HEK293 (cell line): Measurements from ENCODE around the gene FOXO6.

Source experiments
- CTCF ChIA-PET: fragments of 350-600 bp; formaldehyde crosslinking; extraction: SDS; loops from one replicate; lab custom pipeline; 2021; ENCODE audit warnings: antibody characterized with exemption; lab: Yijun Ruan, JAX
- POLR2A ChIA-PET: fragments of 300-600 bp; formaldehyde crosslinking; extraction: SDS; loops from one replicate; lab custom pipeline; 2020; ENCODE audit warnings: antibody characterized with exemption, inconsistent platforms; lab: Yijun Ruan, JAX
- H3K27ac ChIP-seq: fragments of 200-500 bp; sonication (Bioruptor generic); 2 replicates; pipeline ENCODE4 v1.5.1; 2014; ENCODE audit warnings: low read depth, low read length, control low read depth, inconsistent platforms; ENCODE audit errors: extremely low read depth
- H3K36me3 ChIP-seq, 2 experiments: fragments of 200-500 bp in 1 of 2; sonication (Bioruptor generic) in 1 of 2; 1 replicate in 1 of 2; 2 replicates in 1 of 2; pipeline ENCODE4 v1.5.1; 2014 to 2017; ENCODE audit warnings: inconsistent platforms in 2 of 2, low read length in 2 of 2; ENCODE audit not compliant: control insufficient read depth in 2 of 2, insufficient read depth in 1 of 2
- H3K4me1 ChIP-seq: fragments of 200-500 bp; sonication (Bioruptor generic); 2 replicates; pipeline ENCODE4 v1.5.1; 2014; ENCODE audit warnings: mild to moderate bottlenecking, low read length, inconsistent platforms; ENCODE audit not compliant: control insufficient read depth, insufficient read depth
- H3K4me3 ChIP-seq: 2 replicates; pipeline ENCODE4 v1.5.1; 2011; ENCODE audit warnings: low read depth, mild to moderate bottlenecking, control low read depth, low read length, moderate library complexity
- H3K9me3 ChIP-seq: fragments of 200-500 bp; sonication (Bioruptor generic); 2 replicates; pipeline ENCODE4 v1.5.1; 2014; ENCODE audit warnings: low read depth, low read length, inconsistent platforms; ENCODE audit not compliant: control insufficient read depth, insufficient read depth
- GLI2 ChIP-seq: fragments of 450-650 bp; formaldehyde crosslinking; IDR thresholded peaks from 2 replicates; pipeline ENCODE4; 2017; ENCODE audit warnings: missing biosample characterization, missing genetic modification characterization, low read depth, borderline replicate concordance
- KLF8 ChIP-seq: fragments of 450-650 bp; formaldehyde crosslinking; IDR thresholded peaks from 2 replicates; pipeline ENCODE4 v1.5.1; 2016; ENCODE audit warnings: missing biosample characterization, missing genetic modification characterization
- MYNN ChIP-seq: fragments of 450-650 bp; formaldehyde crosslinking; IDR thresholded peaks from 2 replicates; pipeline ENCODE4 v1.5.1; 2016; ENCODE audit warnings: missing biosample characterization, missing genetic modification characterization, borderline replicate concordance
- RBAK ChIP-seq: fragments of 450-650 bp; formaldehyde crosslinking; IDR thresholded peaks from 2 replicates; pipeline ENCODE4 v1.5.1; 2016; ENCODE audit warnings: missing biosample characterization, missing genetic modification characterization
- REPIN1 ChIP-seq: fragments of 450-650 bp; formaldehyde crosslinking; IDR thresholded peaks from 2 replicates; pipeline ENCODE4 v1.5.1; 2017; ENCODE audit warnings: missing biosample characterization, missing genetic modification characterization, low read depth
- SP2 ChIP-seq: fragments of 450-650 bp; formaldehyde crosslinking; IDR thresholded peaks from 2 replicates; pipeline ENCODE4 v1.5.1; 2016; ENCODE audit warnings: missing biosample characterization, missing genetic modification characterization
- YY1 ChIP-seq: fragments of 450-650 bp; formaldehyde crosslinking; IDR thresholded peaks from 2 replicates; pipeline ENCODE4 v1.5.1; 2018; ENCODE audit warnings: missing biosample characterization, missing genetic modification characterization
- ZBTB26 ChIP-seq: fragments of 450-650 bp; formaldehyde crosslinking; optimal IDR thresholded peaks from 2 replicates; pipeline ENCODE3; 2016; ENCODE audit warnings: missing biosample characterization, mild to moderate bottlenecking, missing genetic modification characterization
- ZBTB7A ChIP-seq: fragments of 450-650 bp; formaldehyde crosslinking; IDR thresholded peaks from 2 replicates; pipeline ENCODE4 v1.5.1; 2016; ENCODE audit warnings: low read depth, missing biosample characterization, missing genetic modification characterization
- ZIC2 ChIP-seq: fragments of 450-650 bp; formaldehyde crosslinking; IDR thresholded peaks from 2 replicates; pipeline ENCODE4 v1.5.1; 2016; ENCODE audit warnings: missing biosample characterization, missing genetic modification characterization
- ZNF140 ChIP-seq: fragments of 450-650 bp; formaldehyde crosslinking; IDR thresholded peaks from 2 replicates; pipeline ENCODE4 v1.5.1; 2016; ENCODE audit warnings: missing biosample characterization, missing genetic modification characterization
- ZNF146 ChIP-seq: fragments of 450-650 bp; formaldehyde crosslinking; IDR thresholded peaks from 2 replicates; pipeline ENCODE4 v1.5.1; 2016; ENCODE audit warnings: missing biosample characterization, missing genetic modification characterization
- ZNF184 ChIP-seq: fragments of 450-650 bp; IDR thresholded peaks from 2 replicates; pipeline ENCODE4 v1.5.1; 2018; ENCODE audit warnings: missing biosample characterization, mild to moderate bottlenecking, missing genetic modification characterization
- ZNF2 ChIP-seq: fragments of 450-650 bp; formaldehyde crosslinking; IDR thresholded peaks from 2 replicates; pipeline ENCODE4 v1.5.1; 2016; ENCODE audit warnings: missing biosample characterization, missing genetic modification characterization
- ZNF202 ChIP-seq: fragments of 450-650 bp; formaldehyde crosslinking; IDR thresholded peaks from 2 replicates; pipeline ENCODE4 v1.5.1; 2016; ENCODE audit warnings: missing biosample characterization, missing genetic modification characterization, borderline replicate concordance
- ZNF214 ChIP-seq: fragments of 450-650 bp; formaldehyde crosslinking; IDR thresholded peaks from 2 replicates; pipeline ENCODE4 v1.5.1; 2017; ENCODE audit warnings: missing biosample characterization, mild to moderate bottlenecking, missing genetic modification characterization, borderline replicate concordance
- ZNF248 ChIP-seq: fragments of 450-650 bp; formaldehyde crosslinking; IDR thresholded peaks from 2 replicates; pipeline ENCODE4 v1.5.1; 2017; ENCODE audit warnings: missing biosample characterization, missing genetic modification characterization
- ZNF341 ChIP-seq: fragments of 450-650 bp; formaldehyde crosslinking; IDR thresholded peaks from 2 replicates; pipeline ENCODE4; 2016; ENCODE audit warnings: low read depth, missing biosample characterization, missing genetic modification characterization
- ZNF354C ChIP-seq: fragments of 450-650 bp; formaldehyde crosslinking; IDR thresholded peaks from 2 replicates; pipeline ENCODE4 v1.5.1; 2016; ENCODE audit warnings: missing biosample characterization, missing genetic modification characterization, low read depth, borderline replicate concordance
- ZNF391 ChIP-seq: fragments of 450-650 bp; formaldehyde crosslinking; IDR thresholded peaks from 2 replicates; pipeline ENCODE4 v1.5.1; 2016; ENCODE audit warnings: low read depth, missing biosample characterization, missing genetic modification characterization, borderline replicate concordance
- ZNF416 ChIP-seq: fragments of 450-650 bp; formaldehyde crosslinking; IDR thresholded peaks from 2 replicates; pipeline ENCODE4 v1.5.1; 2016; ENCODE audit warnings: missing biosample characterization, missing genetic modification characterization
- ZNF529 ChIP-seq: fragments of 450-650 bp; formaldehyde crosslinking; IDR thresholded peaks from 2 replicates; pipeline ENCODE4 v1.5.1; 2017; ENCODE audit warnings: missing genetic modification characterization, missing biosample characterization; ENCODE audit not compliant: insufficient replicate concordance
- ZNF549 ChIP-seq: fragments of 450-650 bp; IDR thresholded peaks from 2 replicates; pipeline ENCODE4 v1.5.1; 2018; ENCODE audit warnings: missing biosample characterization, missing genetic modification characterization, mild to moderate bottlenecking, inconsistent platforms, moderate library complexity
- ZNF654 ChIP-seq: fragments of 450-650 bp; formaldehyde crosslinking; IDR thresholded peaks from 2 replicates; pipeline ENCODE4 v1.5.1; 2016; ENCODE audit warnings: low read depth, missing biosample characterization, missing genetic modification characterization
- ZNF777 ChIP-seq: fragments of 450-650 bp; formaldehyde crosslinking; IDR thresholded peaks from 2 replicates; pipeline ENCODE4 v1.5.1; 2017; ENCODE audit warnings: missing biosample characterization, missing genetic modification characterization, borderline replicate concordance
- ZSCAN30 ChIP-seq: fragments of 450-650 bp; IDR thresholded peaks from 2 replicates; pipeline ENCODE4 v1.5.1; 2018; ENCODE audit warnings: missing biosample characterization, mild to moderate bottlenecking, missing genetic modification characterization, moderate library complexity
- ZSCAN4 ChIP-seq: fragments of 450-650 bp; formaldehyde crosslinking; IDR thresholded peaks from 2 replicates; pipeline ENCODE4 v1.5.1; 2017; ENCODE audit warnings: missing biosample characterization, missing genetic modification characterization
- TF ChIP-seq, protein P1 (sequence below): fragments of 450-650 bp; formaldehyde crosslinking; IDR thresholded peaks from 2 replicates; pipeline ENCODE4 v1.5.1; 2016; ENCODE audit warnings: missing biosample characterization, missing genetic modification characterization

FOXO6 gene

GRCh38 chr1:41312991-41313645 is 48.1 kb upstream of the FOXO6 start:
- POLR2A ChIA-PET, result no interaction called here
- Histone ChIP-seq H3K36me3 (no peaks in the 10 kb centered on the region), H3K4me1 (no peaks in the 10 kb centered on the region), H3K4me3 (no peak overlapping the region), H3K9me3 (no peaks in the 10 kb centered on the region), H3K27ac (no peak overlapping the region)
- CTCF ChIA-PET, result interaction anchor here (0.7 to 7.6 kb wide), 17 partner anchors 9 to 261 kb away, joined by 3 to 49 read pairs (median 4); no protein-coding TSS in a partner anchor
- TF ChIP-seq ZNF416 (tag by site-specific recombination), result no peak
- no peak for TF ChIP-seq ZNF146 (tag by site-specific recombination)
- no peak for TF ChIP-seq ZNF248
- no peak for TF ChIP-seq ZNF529 (tag by site-specific recombination)
- no peak for TF ChIP-seq KLF8 (tag by site-specific recombination)
- no peak for TF ChIP-seq REPIN1 (tag by site-specific recombination)
- no peak for TF ChIP-seq RBAK (tag by site-specific recombination)
- TF ChIP-seq, protein P1, sequence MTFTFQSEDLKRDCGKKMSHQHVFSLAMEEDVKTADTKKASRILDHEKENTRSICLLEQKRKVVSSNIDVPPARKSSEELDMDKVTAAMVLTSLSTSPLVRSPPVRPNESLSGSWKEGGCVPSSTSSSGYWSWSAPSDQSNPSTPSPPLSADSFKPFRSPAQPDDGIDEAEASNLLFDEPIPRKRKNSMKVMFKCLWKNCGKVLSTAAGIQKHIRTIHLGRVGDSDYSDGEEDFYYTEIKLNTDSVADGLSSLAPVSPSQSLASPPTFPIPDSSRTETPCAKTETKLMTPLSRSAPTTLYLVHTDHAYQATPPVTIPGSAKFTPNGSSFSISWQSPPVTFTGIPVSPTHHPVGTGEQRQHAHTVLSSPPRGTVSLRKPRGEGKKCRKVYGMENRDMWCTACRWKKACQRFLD (tag by site-specific recombination), result no peak
- no peak for TF ChIP-seq YY1 (tag by site-specific recombination)
- no peak for TF ChIP-seq ZNF184
- TF ChIP-seq ZNF341 (tag by site-specific recombination), result no peak
- no peak for TF ChIP-seq ZNF214 (tag by site-specific recombination)

DNA sequence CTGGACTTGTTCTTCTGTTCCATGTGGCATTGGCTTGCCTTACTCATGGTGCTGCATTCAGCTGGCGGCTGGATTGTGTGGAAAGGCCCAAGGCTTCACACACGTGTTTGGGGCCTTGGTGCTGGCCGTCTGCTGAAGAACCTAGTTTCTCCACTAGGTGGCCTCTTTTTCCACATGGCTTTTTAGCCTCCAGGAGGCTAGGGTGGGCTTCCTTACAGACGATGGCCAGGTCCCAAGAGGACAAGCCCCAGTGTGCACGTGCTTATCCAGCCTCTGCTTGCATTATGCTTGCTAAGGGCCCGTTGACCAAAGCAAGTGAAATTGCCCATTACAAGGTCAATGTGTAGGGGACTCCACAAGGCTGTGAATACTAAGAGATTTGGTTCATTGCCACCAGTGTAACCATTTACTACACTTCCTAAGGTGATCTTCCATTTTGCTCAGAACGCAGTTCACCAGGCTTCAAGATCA is 47.5 kb upstream of the FOXO6 start:
- Histone ChIP-seq H3K9me3 (no peaks in the 10 kb centered on the region), H3K27ac (no peak overlapping the region), H3K36me3 (no peaks in the 10 kb centered on the region), H3K4me1 (no peaks in the 10 kb centered on the region)
- ChIA-PET CTCF (interaction anchor here (0.7 to 7.6 kb wide), 20 partner anchors 9 to 261 kb away, joined by 3 to 49 read pairs (median 4); no protein-coding TSS in a partner anchor), POLR2A (no interaction called here)
- TF ChIP-seq ZNF654 (peak; percentile 38), ZSCAN30 (tag by site-specific recombination) (no peak)
- TF ChIP-seq, all 188 proteins: peak for 1
- H3K4me3 ChIP-seq, result no peak overlapping the region

GRCh38 chr1:41314376-41315145 is 46.7 kb upstream of the FOXO6 start:
- Histone ChIP-seq H3K4me3 (no peak overlapping the region), H3K4me1 (no peaks in the 10 kb centered on the region), H3K27ac (no peak overlapping the region), H3K36me3 (no peaks in the 10 kb centered on the region), H3K9me3 (no peaks in the 10 kb centered on the region)
- ChIA-PET CTCF (interaction anchor here (0.5 to 7.6 kb wide), 19 partner anchors 8 to 409 kb away, joined by 3 to 49 read pairs (median 3); partner anchors contain the start of gene EDN2), POLR2A (interaction anchor here (0.7 kb wide), 1 partner anchor 191 kb away, joined by 3 read pairs; no protein-coding TSS in a partner anchor)
- TF ChIP-seq ZNF202 (tag by site-specific recombination), result no peak
- TF ChIP-seq ZSCAN4 (tag by site-specific recombination), result no peak
- TF ChIP-seq MYNN (tag by site-specific recombination), result no peak
- no peak for TF ChIP-seq ZNF654
- TF ChIP-seq ZIC2, result no peak
- TF ChIP-seq ZNF140 (tag by site-specific recombination), result no peak
- no peak for TF ChIP-seq ZNF549 (tag by site-specific recombination)
- TF ChIP-seq ZNF777 (tag by site-specific recombination), result no peak
- TF ChIP-seq SP2 (tag by site-specific recombination), result no peak
- no peak for TF ChIP-seq GLI2 (tag by site-specific recombination)
- TF ChIP-seq ZNF2, result no peak
- no peak for TF ChIP-seq ZNF354C
- TF ChIP-seq ZNF391, result no peak
- no peak for TF ChIP-seq ZBTB26
- no peak for TF ChIP-seq ZBTB7A (tag by site-specific recombination)
